Endothelial cell of umbilical vein (primary cell): Measurements from ENCODE around the gene C20orf144.

ENCODE experiments used
- EZH2 ChIP-seq: IDR thresholded peaks from 2 replicates; pipeline ENCODE4 v1.6.1; 2012; ENCODE audit warnings: borderline replicate concordance, low read depth, mild to moderate bottlenecking, moderate library complexity, low read length, inconsistent platforms; ENCODE audit not compliant: severe bottlenecking
- POLR2AphosphoS5 ChIP-seq: IDR thresholded peaks from 2 replicates; pipeline ENCODE4 v1.6.1; 2012; ENCODE audit warnings: low read depth, mild to moderate bottlenecking, control low read depth, low read length, moderate library complexity; ENCODE audit not compliant: insufficient read depth

DNA sequence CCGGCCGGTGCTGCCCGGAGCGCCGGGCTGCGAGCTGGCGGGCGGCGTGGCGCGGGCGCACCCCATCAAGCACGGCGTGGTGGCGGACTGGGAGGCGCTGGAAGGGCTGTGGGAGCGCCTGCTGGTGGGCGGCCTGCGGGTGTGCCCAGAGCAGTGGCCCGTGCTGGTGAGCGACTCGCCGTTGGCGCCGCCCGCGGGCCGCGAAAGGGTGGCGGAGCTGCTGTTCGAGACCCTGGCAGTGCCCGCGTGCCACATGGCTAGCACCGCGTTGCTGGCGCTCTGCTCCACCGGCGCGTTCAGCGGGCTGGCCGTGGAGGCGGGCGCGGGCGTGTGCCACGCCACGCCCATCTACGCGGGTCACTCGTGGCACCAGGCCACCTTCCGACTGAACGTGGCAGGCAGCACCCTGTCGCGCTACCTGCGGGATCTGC is 5.1 kb downstream of the C20orf144 start:
- peak; percentile 36 for TF ChIP-seq POLR2AphosphoS5
- no peak for TF ChIP-seq EZH2
